Activated CD8-positive, alpha-beta memory T cell treated with anti-CD3 and anti-CD28 coated beads for 1 hour (primary cell): ENCODE results near the gene PTP4A2.

Experiments
- DNase-seq, 2 donors: peaks; one replicate each; pipeline ENCODE4 v3.0.0-alpha.2; 2020; ENCODE audit warnings: low read depth in 1 of 2; ENCODE audit errors: extremely low read depth in 1 of 2

PTP4A2 gene

DNA sequence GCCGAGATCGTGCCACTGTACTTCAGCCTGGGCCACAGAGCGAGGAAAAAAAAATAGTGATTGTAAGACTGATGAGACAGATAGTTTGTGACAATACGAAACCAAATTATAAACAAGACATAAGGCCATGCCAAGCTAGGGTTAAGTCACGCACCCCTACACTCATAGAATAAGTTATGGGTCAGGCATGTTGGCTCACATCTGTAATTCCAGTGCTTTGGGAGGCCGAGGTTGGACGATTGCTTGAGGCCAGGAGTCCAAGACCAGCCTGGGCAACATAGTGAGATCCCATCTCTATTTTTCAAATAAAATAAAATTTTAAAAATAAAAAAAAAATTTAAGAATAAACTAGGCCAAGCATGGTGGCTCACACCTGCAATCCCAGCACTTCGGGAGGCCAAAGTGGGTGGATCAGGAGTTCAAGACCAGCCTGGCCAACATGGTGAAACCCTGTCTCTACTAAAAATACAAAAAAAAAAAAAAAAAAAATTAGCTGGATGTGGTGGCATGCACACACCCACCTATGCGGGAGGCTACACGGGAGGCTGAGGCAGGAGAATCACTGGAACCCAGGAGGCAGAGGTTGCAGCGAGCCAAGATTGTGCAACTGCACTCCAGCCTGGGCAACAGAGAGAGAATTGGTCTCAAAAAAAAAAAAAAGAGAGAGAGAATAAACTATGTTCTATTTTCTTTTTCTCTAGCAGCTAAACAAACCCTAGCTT lies 72.3 kb downstream of the PTP4A2 start:
- DNase-seq, result no peak

DNA sequence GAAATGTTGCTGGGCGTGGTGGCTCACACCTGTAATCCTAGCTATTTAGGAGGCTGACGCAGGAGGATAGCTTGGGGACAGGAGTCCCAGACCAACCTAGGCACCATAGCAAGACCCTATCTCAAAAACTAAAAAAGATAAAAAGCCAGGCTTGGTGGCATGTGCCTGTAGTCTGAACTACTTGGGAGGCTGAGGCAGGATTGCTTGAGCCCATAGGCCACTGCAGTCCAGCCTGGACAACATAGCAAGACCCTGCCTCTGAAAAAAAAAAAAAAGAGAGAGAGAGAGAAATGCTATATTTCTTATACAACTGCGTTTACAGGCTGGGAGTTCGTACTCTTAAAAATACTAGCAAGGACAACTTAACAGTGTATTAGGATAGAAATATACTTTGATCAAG lies 76.1 kb downstream of the PTP4A2 start:
- DNase-seq, result no peak

DNA sequence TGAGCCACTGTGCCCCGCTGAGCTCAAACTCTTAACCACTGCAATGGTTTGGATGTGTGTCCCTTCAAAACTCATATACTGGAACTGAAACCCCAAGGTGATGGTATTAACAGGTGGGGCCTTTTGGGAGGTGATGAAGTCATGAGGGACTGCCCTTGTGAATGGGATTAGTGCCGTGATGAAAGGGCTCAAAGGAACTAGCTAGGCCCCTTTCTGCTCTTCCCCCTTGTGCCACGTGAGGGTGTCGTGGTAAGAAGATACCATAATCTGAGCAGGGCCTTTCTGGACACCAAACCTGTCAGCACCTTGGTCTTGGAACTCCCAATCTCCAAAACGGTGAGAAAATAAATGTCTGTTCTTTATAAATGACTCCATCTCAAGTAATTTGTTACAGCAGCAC lies 76.8 kb downstream of the PTP4A2 start:
- DNase-seq, result no peak

DNA sequence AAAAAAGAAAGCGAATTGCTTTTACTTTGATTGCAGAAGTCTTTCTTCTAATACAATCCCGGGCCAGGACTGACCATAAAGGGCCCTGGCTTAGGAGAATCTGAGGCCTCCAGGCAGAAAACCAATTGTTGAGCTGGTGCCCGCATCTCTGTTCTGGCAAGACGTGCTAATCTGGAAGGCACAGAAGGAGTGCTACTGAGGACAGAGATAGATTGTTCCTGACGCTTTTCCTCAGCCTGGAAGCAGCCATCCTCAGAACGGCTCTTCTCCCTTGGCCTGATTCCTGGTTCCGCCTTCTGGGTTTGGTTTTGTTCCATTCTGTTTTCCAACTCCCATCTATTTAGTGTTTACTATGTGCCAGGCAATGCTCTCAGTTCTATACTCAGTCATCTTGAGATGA lies 77.6 kb downstream of the PTP4A2 start:
- no peak for DNase-seq

DNA sequence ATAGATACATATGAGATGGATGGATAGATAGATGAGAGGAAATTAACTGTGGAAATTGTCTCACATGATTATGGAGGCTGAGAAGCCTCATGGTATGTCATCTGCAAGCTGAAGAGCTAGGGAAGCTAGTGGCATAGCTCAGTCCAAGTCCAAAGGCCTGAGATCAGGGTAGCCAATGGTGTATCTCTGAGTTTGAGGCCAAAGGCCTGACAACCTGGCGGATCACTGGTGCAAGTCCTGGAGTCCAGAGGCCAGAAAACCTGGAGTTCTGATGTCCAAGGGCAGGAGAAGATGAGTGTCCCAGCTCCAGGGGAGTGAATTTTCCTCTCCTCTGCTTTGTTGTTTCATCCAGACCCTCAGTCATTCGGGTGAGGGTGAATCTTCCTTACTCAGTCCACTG lies 78.4 kb downstream of the PTP4A2 start:
- DNase-seq, result no peak

DNA sequence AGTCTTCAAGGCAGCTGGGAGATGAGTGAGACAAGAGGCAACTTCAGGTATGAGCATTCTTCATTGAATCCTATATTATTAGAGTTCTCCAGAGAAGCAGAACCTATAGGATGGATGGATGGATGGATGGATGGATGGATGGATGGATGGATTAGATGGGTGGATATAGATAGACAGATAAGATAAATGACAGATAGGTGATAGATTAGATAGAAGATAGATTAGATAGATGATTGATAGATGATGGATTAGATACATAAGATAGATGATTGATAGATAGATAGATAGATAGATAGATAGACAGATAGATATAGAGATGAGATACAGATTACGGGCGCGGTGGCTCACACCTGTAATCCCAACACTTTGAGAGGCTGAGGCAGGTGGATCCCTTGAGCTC lies 79.1 kb downstream of the PTP4A2 start:
- no peak for DNase-seq

DNA sequence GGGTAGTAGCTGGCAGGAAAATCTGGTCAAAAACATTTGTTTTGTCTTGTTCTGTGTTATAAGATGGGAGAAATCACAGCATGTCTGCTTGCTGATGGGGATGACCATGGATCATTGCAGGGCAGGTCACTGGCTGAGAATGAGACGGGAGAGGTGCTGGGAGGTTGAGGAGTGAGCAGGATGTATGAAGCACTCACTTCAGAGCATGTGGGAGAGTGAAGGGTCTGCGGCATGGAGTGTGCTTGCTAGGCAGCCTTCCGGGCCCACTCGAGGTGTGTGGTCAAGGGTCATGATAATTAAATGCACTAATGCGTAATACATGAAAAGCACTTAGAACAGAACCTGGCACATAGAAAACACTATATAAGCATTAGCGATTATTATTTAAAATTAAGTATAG lies 80.3 kb downstream of the PTP4A2 start:
- DNase-seq, result no peak
